Trophoblast cell (in vitro differentiated cells and primary cell): Measurements from ENCODE around the gene EEF2K.
A peak's percentile ranks its signal among the peaks of the same experiment; 100 is the strongest.

Experiments used
- DNase-seq, 2 donors: peaks; one replicate each; pipeline ENCODE4 v3.0.0-alpha.2; 2016
- H2AFZ ChIP-seq: 2 replicates; pipeline ENCODE4 v1.6.1; 2013; ENCODE audit warnings: low read length, moderate library complexity, mild to moderate bottlenecking; ENCODE audit not compliant: insufficient read depth, poor library complexity
- H2AK5ac ChIP-seq: 2 replicates; pipeline ENCODE4 v1.6.1; 2013; ENCODE audit warnings: mild to moderate bottlenecking, low read length
- H2BK120ac ChIP-seq: 2 replicates; pipeline ENCODE4 v1.6.1; 2013; ENCODE audit warnings: low read length, mild to moderate bottlenecking, moderate library complexity; ENCODE audit not compliant: insufficient read depth, poor library complexity
- H2BK12ac ChIP-seq: 2 replicates; pipeline ENCODE4 v1.6.1; 2013; ENCODE audit warnings: mild to moderate bottlenecking, low read length, moderate library complexity
- H2BK5ac ChIP-seq: 2 replicates; pipeline ENCODE4 v1.6.1; 2013; ENCODE audit warnings: low read length, low read depth, moderate library complexity, mild to moderate bottlenecking; ENCODE audit not compliant: poor library complexity
- H3K14ac ChIP-seq: 2 replicates; pipeline ENCODE4 v1.6.1; 2013; ENCODE audit warnings: mild to moderate bottlenecking, low read length
- H3K18ac ChIP-seq: 2 replicates; pipeline ENCODE4 v1.6.1; 2013; ENCODE audit warnings: mild to moderate bottlenecking, low read length
- H3K23ac ChIP-seq: 2 replicates; pipeline ENCODE4 v1.6.1; 2013; ENCODE audit warnings: low read length
- H3K27ac ChIP-seq: 2 replicates; pipeline ENCODE4 v1.5.1; 2013; ENCODE audit warnings: low read depth, mild to moderate bottlenecking, inconsistent platforms, low read length, moderate library complexity
- H3K27me3 ChIP-seq: 2 replicates; pipeline ENCODE4 v1.6.1; 2013; ENCODE audit warnings: inconsistent platforms, mild to moderate bottlenecking, low read length, moderate library complexity; ENCODE audit not compliant: insufficient read depth
- H3K36me3 ChIP-seq, 2 experiments: 1 replicate in 1 of 2; 2 replicates in 1 of 2; pipeline ENCODE4 v1.6.1; 2013; ENCODE audit warnings: low read length in 2 of 2, mild to moderate bottlenecking in 2 of 2, moderate library complexity in 1 of 2; ENCODE audit not compliant: insufficient read depth in 2 of 2, control insufficient read depth in 1 of 2
- H3K4ac ChIP-seq: 2 replicates; pipeline ENCODE4 v1.6.1; 2013; ENCODE audit warnings: low read depth, mild to moderate bottlenecking, low read length, moderate library complexity
- H3K4me1 ChIP-seq, 2 experiments: 1 replicate in 1 of 2; 2 replicates in 1 of 2; pipeline ENCODE4 v1.6.1; 2013; ENCODE audit warnings: low read length in 2 of 2, mild to moderate bottlenecking in 2 of 2, moderate library complexity in 1 of 2; ENCODE audit not compliant: insufficient read depth in 2 of 2, control insufficient read depth in 1 of 2
- H3K4me2 ChIP-seq: 2 replicates; pipeline ENCODE4 v1.6.1; 2013; ENCODE audit warnings: inconsistent platforms, mild to moderate bottlenecking, low read length, moderate library complexity
- H3K4me3 ChIP-seq: 2 replicates; pipeline ENCODE4 v1.5.1; 2013; ENCODE audit warnings: mild to moderate bottlenecking, low read depth, low read length, inconsistent platforms
- H3K79me1 ChIP-seq: one replicate; pipeline ENCODE4 v1.6.1; 2013; ENCODE audit warnings: low read length
- H3K79me2 ChIP-seq: 2 replicates; pipeline ENCODE4 v1.6.1; 2013; ENCODE audit warnings: low read length, mild to moderate bottlenecking; ENCODE audit not compliant: control insufficient read depth, insufficient read depth, poor library complexity
- H3K9ac ChIP-seq: 2 replicates; pipeline ENCODE4 v1.6.1; 2013; ENCODE audit warnings: mild to moderate bottlenecking, low read length
- H3K9me3 ChIP-seq: 2 replicates; pipeline ENCODE4 v1.6.1; 2013; ENCODE audit warnings: low read depth, mild to moderate bottlenecking, control low read depth, inconsistent platforms, low read length; ENCODE audit not compliant: insufficient read depth
- H4K12ac ChIP-seq: 2 replicates; pipeline ENCODE4 v1.6.1; 2013; ENCODE audit warnings: low read depth, mild to moderate bottlenecking, low read length, moderate library complexity
- H4K8ac ChIP-seq: 2 replicates; pipeline ENCODE4 v1.6.1; 2013; ENCODE audit warnings: low read depth, mild to moderate bottlenecking, low read length, moderate library complexity
- H4K91ac ChIP-seq: one replicate; pipeline ENCODE4 v1.6.1; 2013; ENCODE audit warnings: low read depth, mild to moderate bottlenecking, low read length, moderate library complexity
- WGBS: extraction: QIAGEN DNeasy Blood & Tissue Kit; methylation state at CpG from one replicate; pipeline ENCODE4 v1.1.7; 2013; ENCODE audit warnings: missing lambda C conversion rate; ENCODE audit not compliant: insufficient read length, insufficient coverage; ENCODE audit errors: extremely low coverage; 5-methylcytosine and 5-hydroxymethylcytosine counted together

Gene EEF2K

DNA sequence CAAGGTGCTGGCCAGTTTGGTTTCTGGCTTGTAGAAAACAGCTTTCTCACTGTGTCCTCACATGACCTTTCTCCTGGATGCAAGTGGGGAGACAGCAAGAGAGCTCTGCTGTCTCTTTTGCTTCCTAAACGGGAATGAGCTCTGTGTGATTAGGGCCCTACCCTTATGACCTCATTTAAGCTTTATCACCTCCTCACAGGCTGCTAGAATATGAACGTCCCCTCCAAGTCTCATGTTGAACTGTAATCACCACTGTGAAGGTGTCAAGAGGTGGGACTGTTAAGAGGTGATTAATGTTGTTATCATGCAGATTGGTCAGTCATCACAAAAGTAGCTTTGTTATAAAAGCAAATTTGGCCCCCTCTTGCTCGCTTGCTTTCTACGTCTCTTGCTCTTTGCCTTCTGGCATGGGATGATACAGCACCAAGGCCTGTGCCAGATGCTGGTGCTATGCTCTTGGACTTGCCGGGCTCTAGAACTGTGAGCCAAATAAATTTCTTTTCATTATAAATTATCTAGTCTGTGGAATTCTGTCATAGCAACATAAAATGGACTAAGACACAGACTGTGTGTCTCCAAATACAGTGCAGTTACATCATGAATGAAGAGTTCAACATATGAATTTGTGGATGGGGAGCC lies 76.3 kb downstream of the EEF2K start:
- H3K79me1 ChIP-seq: no peaks in the 10 kb centered on the region
- no peak overlapping the region for H4K12ac ChIP-seq
- H3K27me3 ChIP-seq: no peaks in the 10 kb centered on the region
- no peak for DNase-seq
- no CpG with 5 or more reads among the region's 5 CpGs for WGBS
- no peak overlapping the region for H3K4me3 ChIP-seq
- H3K9ac ChIP-seq: no peak overlapping the region
- no peak overlapping the region for H3K27ac ChIP-seq
- H3K4me1 ChIP-seq: no peaks in the 10 kb centered on the region
- H3K18ac ChIP-seq: no peak overlapping the region
- no peak overlapping the region for H3K23ac ChIP-seq
- H2BK5ac ChIP-seq: no peak overlapping the region
- H2AFZ ChIP-seq: no peak overlapping the region
- peaks cover 6 to 10% of the 10 kb centered on the region in 2 experiments for H3K36me3 ChIP-seq
- no peaks in the 10 kb centered on the region for H3K9me3 ChIP-seq
- no peak overlapping the region for H3K14ac ChIP-seq
- no peak overlapping the region for H4K91ac ChIP-seq
- H3K4me2 ChIP-seq: no peak overlapping the region
- H2AK5ac ChIP-seq: no peak overlapping the region
- H3K79me2 ChIP-seq: no peaks in the 10 kb centered on the region
- H2BK12ac ChIP-seq: no peak overlapping the region
- no peak overlapping the region for H4K8ac ChIP-seq
- no peak overlapping the region for H2BK120ac ChIP-seq
- no peak overlapping the region for H3K4ac ChIP-seq

DNA sequence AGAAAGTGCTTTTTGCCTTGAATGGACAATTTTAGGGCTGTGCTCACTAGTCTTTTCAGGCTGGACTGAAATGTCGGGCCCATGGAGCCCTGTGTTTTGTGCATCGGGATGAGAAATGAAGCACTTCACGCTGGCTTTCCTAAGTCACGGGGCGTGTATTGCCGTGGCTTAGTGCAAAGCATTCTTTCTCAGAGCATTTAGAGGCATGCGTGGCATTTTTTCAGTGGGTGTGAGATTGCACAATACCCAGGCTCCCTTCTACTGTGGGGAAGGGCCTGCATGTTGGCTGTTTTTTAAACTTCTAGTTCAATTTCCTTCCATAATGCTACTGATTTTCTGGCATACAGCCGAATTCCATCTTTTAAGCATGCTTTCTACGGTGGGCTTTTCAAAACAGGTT lies 78.6 kb downstream of the EEF2K start:
- H2BK12ac ChIP-seq: no peak overlapping the region
- no CpG with 5 or more reads among the region's 9 CpGs for WGBS
- no peak overlapping the region for H3K18ac ChIP-seq
- H3K23ac ChIP-seq: no peak overlapping the region
- H2BK120ac ChIP-seq: no peak overlapping the region
- H3K79me1 ChIP-seq: no peaks in the 10 kb centered on the region
- no peak overlapping the region for H3K27ac ChIP-seq
- H3K4me1 ChIP-seq: no peaks in the 10 kb centered on the region
- no peaks in the 10 kb centered on the region for H3K79me2 ChIP-seq
- H3K14ac ChIP-seq: no peak overlapping the region
- no peak overlapping the region for H2BK5ac ChIP-seq
- H3K4ac ChIP-seq: no peak overlapping the region
- H3K4me2 ChIP-seq: no peak overlapping the region
- no peaks in the 10 kb centered on the region for H3K27me3 ChIP-seq
- no peaks in the 10 kb centered on the region for H3K9me3 ChIP-seq
- H2AFZ ChIP-seq: no peak overlapping the region
- H4K91ac ChIP-seq: no peak overlapping the region
- peak in 1 of 2 donors; percentile 23 for DNase-seq
- H3K4me3 ChIP-seq: no peak overlapping the region
- no peak overlapping the region for H4K8ac ChIP-seq
- peaks cover 6 to 10% of the 10 kb centered on the region in 2 experiments for H3K36me3 ChIP-seq
- no peak overlapping the region for H4K12ac ChIP-seq
- no peak overlapping the region for H2AK5ac ChIP-seq
- H3K9ac ChIP-seq: no peak overlapping the region

DNA sequence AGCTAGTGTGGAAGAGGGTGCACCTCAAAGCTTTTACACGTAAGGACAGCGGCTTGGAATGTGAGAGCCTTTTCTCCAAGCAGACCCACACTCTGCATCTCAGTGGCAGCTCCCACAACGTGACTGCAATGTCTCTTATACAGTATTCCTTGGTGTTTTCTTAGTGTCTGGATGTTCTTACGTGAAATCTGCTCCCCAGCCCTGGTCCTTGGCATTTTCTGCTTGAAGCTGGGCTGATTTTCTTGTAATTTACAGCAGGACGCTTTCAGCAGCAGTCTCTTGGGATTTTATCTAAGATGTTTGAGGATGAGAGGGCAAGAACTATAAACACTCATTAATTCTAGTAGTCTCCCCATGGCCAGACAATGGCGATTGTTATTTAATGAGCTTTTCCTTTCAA lies 79.0 kb downstream of the EEF2K start:
- DNase-seq: no peak
- WGBS: no CpG with 5 or more reads among the region's 6 CpGs
- no peak overlapping the region for H3K23ac ChIP-seq

DNA sequence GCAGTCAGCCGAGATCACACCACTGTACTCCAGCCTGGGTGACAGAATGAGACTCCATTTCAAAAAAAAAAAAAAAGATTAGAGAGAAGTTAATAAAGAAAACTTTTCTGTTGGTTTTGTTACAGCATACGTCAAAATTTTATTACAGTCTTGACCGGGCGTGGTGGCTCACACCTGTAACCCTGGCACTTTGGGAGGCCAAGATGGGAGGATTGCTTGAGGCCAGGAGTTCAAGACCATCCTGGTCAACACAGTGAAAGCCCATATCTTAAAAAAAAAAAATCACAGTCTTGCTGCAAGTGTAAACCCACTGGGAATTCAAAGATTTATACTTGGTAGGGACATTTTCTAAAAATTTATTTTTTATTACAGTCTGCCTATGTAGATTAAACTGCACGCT lies 84.9 kb downstream of the EEF2K start:
- Histone ChIP-seq H2BK120ac (no peak overlapping the region), H3K4ac (no peak overlapping the region), H2BK5ac (no peak overlapping the region), H3K36me3 (no peaks in the 10 kb centered on the region), H4K8ac (no peak overlapping the region), H3K27me3 (no peaks in the 10 kb centered on the region), H3K79me1 (no peaks in the 10 kb centered on the region), H3K4me1 (no peaks in the 10 kb centered on the region), H2AK5ac (no peak overlapping the region), H3K14ac (no peak overlapping the region), H3K18ac (no peak overlapping the region), H4K12ac (no peak overlapping the region), H3K4me3 (no peak overlapping the region), H2AFZ (no peak overlapping the region), H3K9me3 (no peaks in the 10 kb centered on the region), H3K4me2 (no peak overlapping the region), H3K27ac (no peak overlapping the region), H2BK12ac (no peak overlapping the region), H3K23ac (no peak overlapping the region), H4K91ac (no peak overlapping the region), H3K9ac (no peak overlapping the region), H3K79me2 (no peaks in the 10 kb centered on the region)
- no peak for DNase-seq
- no CpG with 5 or more reads among the region's 5 CpGs for WGBS

More for the DNA sequence above, 79.0 kb downstream of the EEF2K start:
- Histone ChIP-seq H3K4ac (no peak overlapping the region), H4K12ac (no peak overlapping the region), H2BK120ac (no peak overlapping the region), H3K79me2 (no peaks in the 10 kb centered on the region), H3K9ac (no peak overlapping the region), H3K14ac (no peak overlapping the region), H3K27me3 (no peaks in the 10 kb centered on the region), H2AK5ac (no peak overlapping the region), H3K27ac (no peak overlapping the region), H3K18ac (no peak overlapping the region), H3K36me3 (peaks cover 2 to 7% of the 10 kb centered on the region in 2 experiments), H3K9me3 (no peaks in the 10 kb centered on the region), H2BK12ac (no peak overlapping the region), H3K79me1 (no peaks in the 10 kb centered on the region), H4K8ac (no peak overlapping the region), H4K91ac (no peak overlapping the region), H3K4me3 (no peak overlapping the region), H2BK5ac (no peak overlapping the region), H2AFZ (no peak overlapping the region), H3K4me2 (no peak overlapping the region), H3K4me1 (no peaks in the 10 kb centered on the region)
